ENCODE results near the gene CRYBB1.

Gene CRYBB1

DNA sequence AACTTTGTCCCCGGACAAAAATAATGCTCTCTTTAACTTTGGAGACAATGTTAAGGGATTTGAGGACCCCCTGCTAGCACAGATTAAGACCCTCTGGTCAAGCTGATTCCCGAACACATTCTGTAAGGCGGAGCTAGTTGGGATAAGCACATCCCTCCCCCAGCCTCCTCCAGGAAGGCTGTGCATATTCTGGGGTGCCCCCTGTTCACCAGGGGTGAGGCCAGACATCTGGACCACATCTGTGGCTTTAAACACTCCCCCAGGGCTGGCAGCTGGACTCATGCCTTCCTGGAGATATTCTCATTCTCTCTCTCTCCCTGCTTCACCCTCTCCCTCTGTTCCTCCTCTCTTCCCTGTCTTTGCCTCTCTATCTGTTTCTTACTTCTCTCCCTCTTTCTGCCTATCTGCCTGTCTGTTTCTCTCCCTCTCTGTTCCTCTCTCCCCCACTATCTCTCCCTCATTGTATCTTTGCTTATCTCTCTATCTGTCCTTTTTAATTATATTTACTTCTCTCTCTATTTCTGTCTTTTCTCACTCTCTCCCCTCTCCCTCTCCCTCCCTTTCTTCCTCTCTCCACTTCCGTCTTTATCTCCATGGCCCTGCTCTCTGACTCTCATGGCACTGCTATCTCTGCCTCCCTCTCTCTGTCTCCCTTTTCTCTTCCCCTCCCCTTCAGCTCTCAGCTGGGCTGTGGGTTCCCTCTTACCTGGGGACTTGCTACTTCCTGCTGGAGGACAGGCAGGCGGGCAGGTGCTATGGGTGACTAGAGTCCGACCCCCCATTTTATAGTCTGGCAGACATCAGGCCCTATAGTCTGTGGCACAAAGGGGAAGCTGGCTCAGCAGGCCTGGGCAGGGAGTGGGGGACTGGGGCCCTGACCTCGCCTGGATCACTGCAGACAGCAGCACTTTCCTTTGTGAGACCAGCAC lies at the start of gene CRYBB1:
Gene CRYBB1 (minus strand): TSS at position 757 of the 929 bp plus-strand sequence. CDS start 1,708 bp downstream, outside the sequence.
- no peaks in the 10 kb centered on the region for H3K4me1 Mint-ChIP-seq
- H3K36me3 Mint-ChIP-seq, result no peaks in the 10 kb centered on the region
- no peaks in the 10 kb centered on the region for H3K27me3 Mint-ChIP-seq
- H3K4me3 Mint-ChIP-seq, result no peak within 1 kb of the TSS
- peak within 1 kb of the TSS; percentile 10 for H3K27ac Mint-ChIP-seq
- no peaks in the 10 kb centered on the region for H3K9me3 Mint-ChIP-seq

DNA sequence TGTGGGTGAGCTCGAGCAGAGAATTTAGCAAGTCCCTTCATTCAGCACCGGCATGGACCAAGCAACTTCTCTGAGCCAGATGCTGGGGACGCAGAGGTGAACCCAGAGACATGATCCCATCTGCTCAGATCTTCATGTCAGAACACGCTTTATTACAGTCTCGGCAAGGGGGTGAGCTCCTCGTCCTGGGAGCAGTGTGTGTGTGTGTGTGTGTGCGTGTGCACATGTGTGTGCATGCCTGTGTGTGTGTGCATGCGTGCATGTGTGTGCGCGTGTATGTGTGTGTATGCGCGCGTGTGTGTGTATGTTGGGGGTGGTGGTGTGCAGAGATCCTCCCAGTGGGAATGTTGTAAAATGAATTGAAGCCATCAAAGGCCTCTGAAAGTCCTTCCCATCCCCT lies 49.3 kb upstream of the CRYBB1 start:
- no peaks in the 10 kb centered on the region for H3K9me3 Mint-ChIP-seq
- no peak overlapping the region for H3K27ac Mint-ChIP-seq
- H3K36me3 Mint-ChIP-seq, result no peaks in the 10 kb centered on the region
- H3K4me3 Mint-ChIP-seq, result no peak overlapping the region
- H3K27me3 Mint-ChIP-seq, result no peaks in the 10 kb centered on the region
- peaks cover 55% of the 10 kb centered on the region for H3K4me1 Mint-ChIP-seq

DNA sequence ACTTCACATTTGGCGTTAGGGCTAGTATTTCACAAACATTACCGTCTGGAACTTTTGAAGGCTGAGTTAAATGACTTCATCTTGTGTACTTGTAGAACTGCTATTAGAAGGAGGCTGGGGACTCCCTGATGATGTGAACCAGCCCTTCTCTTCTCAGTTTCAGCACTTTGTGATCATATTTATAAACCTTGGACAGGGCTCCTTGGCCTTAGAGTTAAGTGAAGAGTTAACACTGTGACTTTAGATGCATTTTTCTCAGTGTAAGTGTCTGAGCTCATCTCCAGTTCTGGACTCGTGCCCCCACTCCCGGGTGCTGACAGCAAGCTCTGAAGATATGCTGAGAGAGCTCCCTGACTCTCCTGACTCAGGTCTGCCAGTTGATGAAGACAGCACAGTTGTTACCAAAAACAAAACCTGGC lies 48.0 kb upstream of the CRYBB1 start:
- H3K9me3 Mint-ChIP-seq, result no peaks in the 10 kb centered on the region
- H3K27me3 Mint-ChIP-seq, result no peaks in the 10 kb centered on the region
- H3K4me3 Mint-ChIP-seq, result peak overlapping the region; percentile 66
- no peaks in the 10 kb centered on the region for H3K36me3 Mint-ChIP-seq
- no peak overlapping the region for H3K27ac Mint-ChIP-seq
- H3K4me1 Mint-ChIP-seq, result peaks cover 46% of the 10 kb centered on the region

DNA sequence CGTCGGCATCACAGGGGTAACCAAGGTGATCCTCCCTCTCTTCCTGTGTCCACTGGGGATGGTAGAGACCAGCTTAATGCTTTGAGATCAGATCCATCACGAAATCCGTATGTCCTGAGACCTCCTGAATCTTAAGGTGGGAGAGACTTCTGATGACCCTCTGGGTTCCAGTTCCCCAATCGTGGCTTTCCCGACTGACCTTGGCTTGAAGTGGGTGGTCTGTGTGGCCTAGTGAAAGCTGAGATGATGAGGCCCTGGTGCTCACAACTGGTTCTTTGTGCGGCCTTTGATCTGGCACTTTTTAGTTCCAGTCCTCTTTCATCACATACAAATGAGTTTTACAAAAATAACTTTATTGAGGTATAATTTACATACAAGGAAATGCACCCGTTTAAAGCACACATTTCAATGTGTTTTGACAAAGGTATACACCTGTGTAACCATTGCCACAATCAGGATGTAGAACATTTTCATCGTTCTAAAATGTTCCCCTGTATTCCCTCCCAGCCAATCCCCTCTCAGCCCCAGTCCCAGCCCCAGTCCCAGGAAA lies 45.6 kb upstream of the CRYBB1 start:
- no peak overlapping the region for H3K4me3 Mint-ChIP-seq
- H3K36me3 Mint-ChIP-seq, result no peaks in the 10 kb centered on the region
- no peaks in the 10 kb centered on the region for H3K27me3 Mint-ChIP-seq
- no peaks in the 10 kb centered on the region for H3K9me3 Mint-ChIP-seq
- no peak overlapping the region for H3K27ac Mint-ChIP-seq
- H3K4me1 Mint-ChIP-seq, result peaks cover 37% of the 10 kb centered on the region

DNA sequence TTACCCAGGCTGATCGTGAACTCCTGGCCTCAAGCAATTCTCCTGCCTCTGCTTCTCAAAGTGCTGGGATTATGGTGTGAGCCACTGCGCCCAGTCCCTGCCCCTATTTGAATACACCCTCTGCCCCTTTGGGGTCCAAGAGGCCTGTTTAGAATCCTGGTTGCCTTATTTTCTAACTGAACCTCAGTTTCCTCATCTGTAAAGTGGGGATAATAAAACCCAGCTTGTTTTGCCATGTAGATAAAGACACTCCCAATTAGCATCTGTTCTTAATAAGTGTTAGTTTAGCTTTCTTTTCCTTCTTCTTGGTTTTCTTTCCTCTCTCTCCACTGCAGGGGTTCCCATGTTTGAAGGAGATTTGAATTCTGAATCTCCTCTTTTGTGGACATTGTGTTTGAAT lies 44.3 kb upstream of the CRYBB1 start:
- Mint-ChIP-seq H3K36me3 (no peaks in the 10 kb centered on the region), H3K4me3 (no peak overlapping the region), H3K27me3 (no peaks in the 10 kb centered on the region), H3K9me3 (no peaks in the 10 kb centered on the region), H3K27ac (no peak overlapping the region), H3K4me1 (peaks cover 47% of the 10 kb centered on the region)

DNA sequence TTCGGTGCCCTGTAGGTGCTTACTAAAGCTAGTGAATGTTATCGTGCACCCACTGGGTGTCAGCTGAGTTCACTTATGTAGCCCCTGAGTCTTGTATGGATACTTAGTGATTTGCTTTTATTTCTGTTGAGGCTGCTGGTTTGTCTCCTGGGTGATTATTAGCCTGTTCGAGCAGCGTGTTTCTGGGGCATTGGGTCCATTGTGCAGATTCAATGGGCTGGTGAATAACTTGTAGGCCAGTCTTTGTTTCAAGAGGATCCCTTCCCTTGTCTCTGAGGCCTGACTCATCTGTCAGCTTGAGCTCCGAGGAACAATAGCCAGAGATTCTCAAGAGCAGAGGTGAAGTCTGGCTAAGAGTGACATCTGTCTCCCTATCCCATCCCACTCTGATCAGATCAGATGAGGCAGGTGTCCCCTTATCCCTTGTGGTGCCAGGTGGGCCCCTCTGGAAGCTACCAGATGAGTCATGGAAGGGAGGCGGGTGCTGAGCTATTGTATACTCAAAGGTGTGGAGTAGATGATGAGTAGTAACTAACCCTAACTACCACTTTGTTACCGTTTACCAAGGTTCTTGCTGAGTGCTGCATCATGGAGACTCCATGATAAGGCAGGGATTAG lies 43.2 kb upstream of the CRYBB1 start:
- Mint-ChIP-seq H3K4me1 (peaks cover 46% of the 10 kb centered on the region), H3K36me3 (no peaks in the 10 kb centered on the region), H3K27me3 (no peaks in the 10 kb centered on the region), H3K27ac (no peak overlapping the region), H3K4me3 (no peak overlapping the region), H3K9me3 (no peaks in the 10 kb centered on the region)

DNA sequence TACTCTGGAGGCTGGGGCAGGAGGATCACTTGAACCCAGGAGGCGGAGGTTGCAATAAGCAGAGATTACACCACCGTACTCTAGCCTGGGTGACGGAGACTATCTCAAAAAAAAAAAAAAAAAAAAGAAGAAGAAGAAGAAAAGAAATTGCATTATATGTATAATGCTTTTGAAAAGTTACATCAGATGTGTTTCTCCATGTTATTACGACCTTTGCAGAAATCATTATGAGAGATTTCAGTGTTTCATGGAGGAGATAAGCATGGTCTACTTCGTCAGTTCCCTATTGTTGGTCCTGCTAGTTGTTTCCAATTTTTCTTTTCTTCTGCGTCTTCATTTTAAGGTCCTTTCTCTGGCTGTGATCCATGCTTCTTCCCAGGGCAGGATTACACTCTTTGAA lies 42.5 kb upstream of the CRYBB1 start:
- Mint-ChIP-seq H3K36me3 (no peaks in the 10 kb centered on the region), H3K27me3 (no peaks in the 10 kb centered on the region), H3K27ac (no peak overlapping the region), H3K9me3 (no peaks in the 10 kb centered on the region), H3K4me3 (no peak overlapping the region), H3K4me1 (peaks cover 39% of the 10 kb centered on the region)

DNA sequence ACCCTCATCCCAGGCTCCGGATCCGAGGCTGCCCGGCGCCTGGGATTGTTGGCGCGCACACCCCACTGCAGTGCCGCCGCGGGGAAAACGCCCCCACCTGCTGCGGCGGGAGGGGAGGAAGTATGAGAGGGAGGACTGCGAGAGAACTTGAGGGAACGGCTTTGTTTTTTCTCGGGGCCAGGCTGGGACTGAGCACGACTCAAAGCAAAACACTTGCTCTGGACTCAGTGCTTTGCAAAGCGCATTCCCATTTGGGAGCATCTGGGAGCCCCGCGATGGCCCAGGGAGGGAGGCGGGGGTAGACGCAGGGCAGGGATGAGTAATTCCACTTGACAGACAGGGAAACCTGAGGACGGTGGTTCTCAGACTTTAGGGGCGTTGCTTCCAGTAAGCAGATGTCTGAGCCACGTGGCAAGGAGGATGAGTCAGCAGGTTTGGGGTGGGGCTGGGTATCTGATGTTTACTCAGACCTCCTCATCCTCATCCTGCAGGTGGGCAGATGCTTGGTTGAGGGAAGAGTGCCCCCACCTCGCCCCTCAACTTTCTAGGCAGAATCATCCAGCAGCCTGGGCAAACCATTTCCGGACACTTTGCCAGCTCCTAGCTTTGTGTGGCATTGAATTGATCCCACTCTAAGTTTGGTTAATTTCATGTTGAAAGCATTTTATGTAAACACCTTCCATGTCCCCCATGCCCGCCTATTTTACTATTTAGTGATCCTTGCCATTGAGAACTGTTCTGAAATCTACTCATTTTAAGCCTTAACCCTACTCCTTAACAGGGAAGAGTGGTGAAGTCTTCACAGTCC lies 41.0 kb upstream of the CRYBB1 start:
- Mint-ChIP-seq H3K27ac (peak overlapping the region; percentile 51), H3K4me1 (peaks cover 26% of the 10 kb centered on the region)

DNA sequence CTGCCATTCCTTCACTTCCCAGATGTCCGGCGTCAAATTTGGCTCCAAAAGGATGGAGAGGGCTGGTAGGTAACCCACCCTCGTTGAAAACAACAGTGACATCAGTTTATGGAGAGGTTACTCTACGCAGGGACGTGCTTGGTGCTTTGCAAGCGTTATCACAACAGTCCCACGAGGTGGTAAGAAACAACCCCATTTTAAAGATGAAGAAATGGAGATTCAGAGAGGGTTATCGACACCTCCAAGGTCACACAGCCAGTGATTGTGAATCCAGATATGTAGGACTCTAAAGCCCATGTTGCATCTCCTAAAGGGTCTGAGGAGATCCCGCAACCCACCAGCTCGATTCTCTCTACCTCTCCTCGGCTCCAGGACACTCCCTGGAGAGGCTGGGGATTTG lies 40.3 kb upstream of the CRYBB1 start:
- H3K4me3 Mint-ChIP-seq, result peak overlapping the region; percentile 90
- no peaks in the 10 kb centered on the region for H3K36me3 Mint-ChIP-seq
- no peaks in the 10 kb centered on the region for H3K9me3 Mint-ChIP-seq
- no peaks in the 10 kb centered on the region for H3K27me3 Mint-ChIP-seq
- H3K4me1 Mint-ChIP-seq, result peaks cover 26% of the 10 kb centered on the region
- H3K27ac Mint-ChIP-seq, result peak overlapping the region; percentile 35

More for the DNA sequence above, 41.0 kb upstream of the CRYBB1 start:
- no peaks in the 10 kb centered on the region for H3K9me3 Mint-ChIP-seq
- no peaks in the 10 kb centered on the region for H3K27me3 Mint-ChIP-seq
- H3K4me3 Mint-ChIP-seq, result peak overlapping the region; percentile 90
- no peaks in the 10 kb centered on the region for H3K36me3 Mint-ChIP-seq

DNA sequence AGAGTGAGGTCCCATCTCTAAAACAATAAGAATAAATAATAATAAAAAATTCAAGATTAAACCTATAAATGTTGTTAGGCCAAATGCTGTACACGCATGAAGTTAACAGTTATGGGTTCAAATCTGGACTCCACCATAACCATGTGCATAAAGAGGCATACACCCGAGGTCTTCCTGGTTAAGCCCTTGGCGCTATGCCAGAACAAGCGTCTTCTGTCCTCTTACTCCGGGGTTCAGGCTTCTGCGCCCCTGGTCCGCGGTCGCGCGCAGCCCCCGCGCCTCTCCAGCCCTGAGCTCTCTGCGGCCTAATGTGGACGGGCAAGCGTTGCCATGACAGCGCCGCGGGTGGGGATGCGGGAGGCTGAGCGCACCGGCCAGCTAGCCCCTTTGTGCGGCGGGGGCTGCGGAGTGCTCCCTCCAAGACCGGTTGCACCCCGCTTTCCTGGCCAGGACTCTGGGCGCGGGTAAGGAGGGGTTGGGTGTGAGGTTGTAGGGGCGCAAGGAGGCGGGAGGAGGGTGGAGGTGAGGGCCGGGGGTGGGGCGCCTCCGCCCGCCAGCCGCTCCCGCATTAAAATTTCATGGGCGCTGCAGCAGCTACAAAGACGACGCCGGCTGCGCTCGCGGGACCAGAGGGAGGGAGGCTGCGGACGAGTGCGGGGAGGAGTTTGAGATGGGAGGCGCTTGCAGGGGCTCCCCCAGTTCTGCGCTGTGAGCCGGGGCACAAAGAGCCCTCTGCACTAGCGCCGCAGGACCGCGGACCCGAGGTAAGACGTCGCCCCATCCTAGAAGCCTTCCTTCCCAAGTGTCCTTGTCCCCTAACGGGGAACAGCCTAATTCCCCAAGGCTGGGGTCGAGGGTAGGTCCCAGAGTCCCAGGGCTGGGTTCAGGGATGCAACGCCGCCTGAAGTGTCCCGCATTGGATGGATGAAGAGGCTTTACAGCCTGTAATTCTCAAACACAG lies 39.3 kb upstream of the CRYBB1 start, which contains the start of gene MIAT:
Gene MIAT (plus strand): TSS at position 698 of the 961 bp plus-strand sequence.
- H3K4me3 Mint-ChIP-seq, result peak within 1 kb of the TSS; percentile 90
- H3K27ac Mint-ChIP-seq, result peak within 1 kb of the TSS; percentile 35
- peaks cover 26% of the 10 kb centered on the region for H3K4me1 Mint-ChIP-seq
- no peaks in the 10 kb centered on the region for H3K27me3 Mint-ChIP-seq
- H3K36me3 Mint-ChIP-seq, result no peaks in the 10 kb centered on the region
- H3K9me3 Mint-ChIP-seq, result no peaks in the 10 kb centered on the region

DNA sequence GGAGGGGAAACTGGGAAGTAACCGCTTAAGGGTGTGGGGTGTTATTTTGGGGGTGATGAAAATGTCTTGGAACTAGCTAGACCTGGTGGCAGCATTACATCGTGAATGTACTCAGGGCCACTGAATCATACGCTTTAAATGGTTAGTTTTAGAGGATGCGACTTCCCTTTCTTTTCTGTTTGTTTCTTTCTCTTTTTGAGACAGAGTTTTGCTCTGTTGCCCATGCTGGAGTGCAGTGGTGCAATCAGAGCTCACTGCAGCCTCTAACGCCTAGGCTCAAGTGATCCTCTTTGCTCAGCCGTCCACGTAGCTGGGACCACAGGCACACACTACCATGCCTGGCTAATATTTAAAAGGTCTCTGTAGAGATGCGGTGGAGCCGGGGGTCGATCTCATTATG lies 34.0 kb upstream of the CRYBB1 start:
- Mint-ChIP-seq H3K27me3 (no peaks in the 10 kb centered on the region), H3K4me3 (no peak overlapping the region), H3K4me1 (peaks cover 25% of the 10 kb centered on the region), H3K36me3 (no peaks in the 10 kb centered on the region), H3K27ac (no peak overlapping the region), H3K9me3 (no peaks in the 10 kb centered on the region)

DNA sequence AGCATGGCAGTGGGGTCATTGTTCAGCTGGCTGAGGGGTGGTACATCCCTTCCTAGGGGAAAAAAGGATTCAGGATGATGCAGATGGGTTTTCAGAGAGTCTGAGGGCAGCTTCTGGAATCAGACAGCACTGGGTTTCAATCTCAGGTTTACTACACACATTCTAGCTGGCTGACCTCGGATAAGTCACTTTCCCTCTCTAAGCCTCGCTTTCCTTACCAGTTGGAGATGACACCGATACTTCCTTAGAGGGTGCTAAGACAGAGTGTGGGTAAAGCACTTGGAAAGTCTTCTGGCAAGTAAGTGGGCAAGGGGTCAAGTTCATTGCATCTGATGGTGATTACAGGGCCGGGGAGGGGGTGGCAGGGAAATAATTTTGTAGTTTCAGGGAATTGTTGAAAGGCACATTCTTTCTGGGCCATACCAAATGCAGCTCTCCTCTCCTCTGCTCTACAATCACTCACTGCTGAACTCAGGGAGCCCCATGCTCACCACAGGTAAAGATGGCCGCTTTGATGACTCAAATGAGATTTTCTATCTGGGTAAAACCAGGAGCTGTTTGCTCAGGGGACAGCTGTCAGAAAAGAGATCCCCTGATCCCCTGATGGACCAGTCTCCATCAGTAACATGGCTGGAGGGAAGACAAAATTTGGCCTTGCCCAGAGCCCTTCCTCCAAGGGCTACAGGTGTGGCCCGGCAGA lies 33.0 kb upstream of the CRYBB1 start:
- H3K4me1 Mint-ChIP-seq, result peaks cover 34% of the 10 kb centered on the region
- H3K4me3 Mint-ChIP-seq, result no peak overlapping the region
- no peaks in the 10 kb centered on the region for H3K36me3 Mint-ChIP-seq
- H3K9me3 Mint-ChIP-seq, result no peaks in the 10 kb centered on the region
- H3K27me3 Mint-ChIP-seq, result no peaks in the 10 kb centered on the region
- no peak overlapping the region for H3K27ac Mint-ChIP-seq

DNA sequence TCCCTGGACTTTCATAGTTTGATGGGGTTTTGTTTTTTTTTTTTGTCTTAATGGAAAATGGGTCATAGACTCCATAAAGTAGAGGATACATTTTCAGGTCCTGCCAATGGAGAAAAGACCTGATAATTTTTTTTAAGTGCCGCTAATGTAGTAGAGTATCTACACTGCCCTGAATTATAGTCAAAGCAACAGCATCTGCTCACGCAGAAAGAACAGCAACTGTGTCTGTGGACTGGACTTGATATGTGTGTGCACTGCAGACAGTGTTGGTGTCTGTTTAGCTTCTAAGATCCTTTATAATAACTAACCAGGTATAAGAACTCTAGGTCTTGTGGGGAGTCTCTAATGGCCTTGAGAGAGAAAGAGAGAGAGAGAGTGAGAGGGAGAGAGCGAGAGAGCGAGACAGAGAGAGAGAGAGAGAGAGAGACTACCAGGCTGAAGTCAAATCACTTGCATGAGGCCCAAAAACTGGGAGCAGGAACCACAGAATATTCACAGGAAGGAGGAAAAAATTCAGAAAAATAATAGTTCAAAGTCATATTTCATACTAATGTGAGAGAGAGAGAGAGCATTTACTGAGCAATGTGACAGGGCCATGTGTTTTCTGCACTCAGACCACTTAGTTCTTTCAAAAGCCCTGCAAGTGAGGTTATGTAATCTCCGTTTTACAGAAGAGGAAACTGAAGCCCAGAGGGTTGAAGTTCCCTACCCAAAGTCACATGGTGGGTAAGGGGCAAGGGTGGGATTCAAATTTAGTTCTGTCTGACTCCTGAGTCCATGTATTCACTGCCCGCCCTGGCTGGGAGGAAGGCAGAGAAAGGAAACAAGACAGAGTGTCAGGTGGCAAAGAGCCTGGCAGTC lies 30.9 kb upstream of the CRYBB1 start:
- H3K4me1 Mint-ChIP-seq, result peaks cover 52% of the 10 kb centered on the region
- H3K9me3 Mint-ChIP-seq, result no peaks in the 10 kb centered on the region
- H3K27me3 Mint-ChIP-seq, result no peaks in the 10 kb centered on the region
- H3K27ac Mint-ChIP-seq, result peak overlapping the region; percentile 56
- H3K36me3 Mint-ChIP-seq, result no peaks in the 10 kb centered on the region
- no peak overlapping the region for H3K4me3 Mint-ChIP-seq

Data from activated naive CD4-positive, alpha-beta T cell treated with anti-CD3 and anti-CD28 coated beads, Interleukin-2, amount 50 U/mL, for 24 hours (primary cell).